PFSK-1 (cell line): ENCODE data around the gene ONECUT1.
A peak's percentile ranks its signal among the peaks of the same experiment; 100 is the strongest.

ENCODE experiments used
- FOXP2 ChIP-seq: optimal IDR thresholded peaks from 2 replicates; pipeline ENCODE3; 2011; ENCODE audit warnings: borderline replicate concordance, control low read depth, inconsistent platforms; ENCODE audit not compliant: insufficient read depth; ENCODE audit errors: extremely low read length, extremely low read depth
- POLR2AphosphoS5 ChIP-seq: IDR thresholded peaks from 2 replicates; pipeline ENCODE4 v1.6.1; 2012; ENCODE audit warnings: low read depth, mild to moderate bottlenecking, control low read depth, low read length, moderate library complexity
- SIN3A ChIP-seq: IDR thresholded peaks from 2 replicates; pipeline ENCODE4 v1.6.1; 2012; ENCODE audit warnings: mild to moderate bottlenecking, low read length, moderate library complexity, borderline replicate concordance; ENCODE audit not compliant: insufficient read depth
- TAF1 ChIP-seq: IDR thresholded peaks from 2 replicates; pipeline ENCODE4 v1.6.1; 2012; ENCODE audit warnings: low read length, control low read depth, borderline replicate concordance; ENCODE audit not compliant: insufficient read depth
- TF ChIP-seq, protein P1 (sequence below), 2 experiments: IDR thresholded peaks; 2 replicates each; pipeline versions ENCODE4 v1.6.1 to v1.8.0; 2011 to 2012; ENCODE audit warnings: low read depth in 2 of 2, low read length in 2 of 2, control low read depth in 1 of 2, inconsistent platforms in 1 of 2, mild to moderate bottlenecking in 1 of 2, moderate library complexity in 1 of 2; ENCODE audit not compliant: insufficient read depth in 1 of 2

Gene ONECUT1

DNA sequence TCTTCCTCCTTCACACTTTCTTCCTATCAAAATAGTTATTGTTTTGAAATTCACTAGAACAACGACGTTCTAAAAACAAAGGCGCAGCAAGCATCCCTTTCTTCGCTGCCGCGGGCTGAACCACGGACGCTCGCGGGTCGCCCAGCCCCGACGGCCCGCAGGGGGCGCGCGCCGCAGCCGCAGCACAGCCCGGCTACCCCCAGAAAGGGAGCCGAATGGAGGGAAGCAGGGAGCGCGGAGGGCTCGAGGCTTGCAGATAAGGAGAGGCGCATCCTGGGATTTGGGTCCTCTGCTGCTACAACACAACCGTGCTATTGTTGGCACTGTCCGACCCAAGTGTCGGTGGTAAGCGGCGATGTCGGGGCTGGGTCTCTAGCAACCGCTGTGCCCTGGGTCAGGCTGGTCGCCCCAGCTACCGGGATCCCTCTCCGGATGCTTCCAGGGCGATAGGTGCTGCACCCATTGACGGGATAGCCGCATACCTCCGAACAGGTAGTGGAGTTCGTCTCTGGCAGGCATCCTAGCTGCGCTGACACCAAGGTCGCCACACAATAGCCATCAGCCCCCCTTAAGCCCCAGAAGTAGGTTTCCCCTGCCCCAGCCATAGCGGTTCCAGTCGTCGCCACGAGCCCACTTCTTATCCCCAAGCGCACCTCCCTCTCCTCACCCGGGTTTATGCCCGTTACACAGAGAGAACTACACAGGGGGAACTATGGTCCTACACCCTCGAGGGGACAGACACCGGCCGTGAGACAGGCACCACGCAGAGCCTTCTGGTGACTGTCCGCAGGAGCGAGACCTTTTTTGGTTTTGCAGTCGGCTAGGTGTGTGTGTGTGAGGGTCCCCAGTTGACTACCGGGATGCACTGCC lies 6.0 kb downstream of the ONECUT1 start:
- TF ChIP-seq TAF1 (no peak), SIN3A (no peak), POLR2AphosphoS5 (no peak), FOXP2 (no peak)
- TF ChIP-seq, protein P1, sequence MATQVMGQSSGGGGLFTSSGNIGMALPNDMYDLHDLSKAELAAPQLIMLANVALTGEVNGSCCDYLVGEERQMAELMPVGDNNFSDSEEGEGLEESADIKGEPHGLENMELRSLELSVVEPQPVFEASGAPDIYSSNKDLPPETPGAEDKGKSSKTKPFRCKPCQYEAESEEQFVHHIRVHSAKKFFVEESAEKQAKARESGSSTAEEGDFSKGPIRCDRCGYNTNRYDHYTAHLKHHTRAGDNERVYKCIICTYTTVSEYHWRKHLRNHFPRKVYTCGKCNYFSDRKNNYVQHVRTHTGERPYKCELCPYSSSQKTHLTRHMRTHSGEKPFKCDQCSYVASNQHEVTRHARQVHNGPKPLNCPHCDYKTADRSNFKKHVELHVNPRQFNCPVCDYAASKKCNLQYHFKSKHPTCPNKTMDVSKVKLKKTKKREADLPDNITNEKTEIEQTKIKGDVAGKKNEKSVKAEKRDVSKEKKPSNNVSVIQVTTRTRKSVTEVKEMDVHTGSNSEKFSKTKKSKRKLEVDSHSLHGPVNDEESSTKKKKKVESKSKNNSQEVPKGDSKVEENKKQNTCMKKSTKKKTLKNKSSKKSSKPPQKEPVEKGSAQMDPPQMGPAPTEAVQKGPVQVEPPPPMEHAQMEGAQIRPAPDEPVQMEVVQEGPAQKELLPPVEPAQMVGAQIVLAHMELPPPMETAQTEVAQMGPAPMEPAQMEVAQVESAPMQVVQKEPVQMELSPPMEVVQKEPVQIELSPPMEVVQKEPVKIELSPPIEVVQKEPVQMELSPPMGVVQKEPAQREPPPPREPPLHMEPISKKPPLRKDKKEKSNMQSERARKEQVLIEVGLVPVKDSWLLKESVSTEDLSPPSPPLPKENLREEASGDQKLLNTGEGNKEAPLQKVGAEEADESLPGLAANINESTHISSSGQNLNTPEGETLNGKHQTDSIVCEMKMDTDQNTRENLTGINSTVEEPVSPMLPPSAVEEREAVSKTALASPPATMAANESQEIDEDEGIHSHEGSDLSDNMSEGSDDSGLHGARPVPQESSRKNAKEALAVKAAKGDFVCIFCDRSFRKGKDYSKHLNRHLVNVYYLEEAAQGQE (IDR thresholded peaks at IDR 0.05; ENCODE audit: insufficient read depth in 1 of 2, low read depth in 2 of 2, low read length in 2 of 2) = no peak

- TF ChIP-seq, protein P1 (IDR thresholded peaks at IDR 0.05; ENCODE audit: insufficient read depth in 1 of 2, low read depth in 2 of 2, low read length in 2 of 2) = peak; percentile 83 to 94
- TF ChIP-seq FOXP2 (no peak), SIN3A (no peak)
Observed at GRCh38 chr15:52783191-52783829, 6.8 kb downstream of the ONECUT1 start.

DNA sequence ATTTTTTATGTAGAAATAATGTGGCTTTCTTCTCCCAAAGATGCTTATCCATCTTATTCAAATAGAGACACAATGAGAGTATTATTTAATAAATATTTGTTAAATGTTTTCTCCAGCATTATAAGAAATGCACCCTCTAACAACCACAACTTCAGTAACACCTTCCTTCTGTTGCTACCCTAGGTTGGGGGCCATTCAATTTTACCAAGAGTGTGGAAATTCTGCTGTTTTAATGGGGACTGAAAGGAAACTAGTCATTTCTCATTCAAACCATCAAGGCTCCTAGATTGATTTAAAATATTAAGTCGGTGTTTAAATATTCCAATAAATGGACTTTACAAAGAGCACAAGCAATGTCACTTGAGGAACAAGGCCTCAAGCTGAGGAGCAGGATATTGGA lies 7.6 kb downstream of the ONECUT1 start:
- TF ChIP-seq POLR2AphosphoS5 (no peak), SIN3A (no peak), TAF1 (no peak), FOXP2 (no peak)
- TF ChIP-seq, protein P1 (IDR thresholded peaks at IDR 0.05; ENCODE audit: insufficient read depth in 1 of 2, low read depth in 2 of 2, low read length in 2 of 2) = no peak

DNA sequence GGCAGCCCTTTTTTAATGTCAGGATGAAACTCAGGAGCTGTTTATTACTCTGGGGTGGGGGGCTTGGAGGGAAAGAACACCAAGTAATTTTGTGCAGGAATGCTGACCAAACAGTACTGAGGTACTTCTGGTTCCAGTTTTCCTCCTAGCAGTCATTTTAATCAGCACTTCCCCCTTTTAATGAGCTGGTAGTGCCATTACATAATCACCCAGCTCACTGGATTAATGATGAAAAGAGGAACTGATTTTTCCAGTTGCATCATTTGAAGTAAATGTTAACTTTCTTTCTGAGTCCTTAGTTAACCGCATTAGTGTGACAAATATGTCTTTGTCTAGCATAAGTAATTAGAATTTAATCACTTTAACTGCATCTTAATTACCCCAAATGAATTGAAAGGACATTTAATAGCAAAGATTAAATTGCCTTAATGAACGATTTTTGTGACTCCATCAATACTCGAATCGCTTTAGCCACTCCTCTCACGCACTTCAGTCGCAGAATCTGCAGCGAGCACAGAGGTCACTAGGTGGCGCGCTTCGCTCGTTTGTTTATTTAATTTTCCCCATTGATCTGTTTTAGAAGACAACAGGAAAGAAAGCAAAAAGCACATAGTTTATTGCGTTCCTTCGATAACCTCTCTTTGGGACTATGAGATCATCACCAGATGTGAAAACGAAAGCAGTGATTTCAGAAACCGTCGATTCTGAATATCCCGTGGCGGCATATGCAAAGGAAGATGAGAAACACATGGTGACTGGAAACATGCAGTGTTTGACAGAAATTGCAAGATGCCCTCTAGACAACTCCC lies 9.8 kb downstream of the ONECUT1 start:
- TF ChIP-seq FOXP2 (no peak), TAF1 (no peak), SIN3A (no peak), POLR2AphosphoS5 (no peak)
- TF ChIP-seq, protein P1 (IDR thresholded peaks at IDR 0.05; ENCODE audit: insufficient read depth in 1 of 2, low read depth in 2 of 2, low read length in 2 of 2) = no peak
